Keratinocyte (primary cell): ENCODE results near the gene KCTD14. TPM values are rescaled to one million over a fixed set of nuclear protein-coding genes. Genes with fewer than 3 reads are reported as not detected.

Experiments
- DNase-seq: peaks from one replicate; pipeline ENCODE4 v3.0.0-alpha.2; 2011; ENCODE audit warnings: low read depth, missing footprints, low spot score
- FAIRE-seq: peaks from 2 replicates; lab custom pipeline; 2011; peaks lifted over from hg19 to GRCh38; lab: Jason Lieb, UNC
- H2AFZ ChIP-seq: 2 replicates; pipeline ENCODE4 v1.6.0; 2012; ENCODE audit warnings: low read length, control low read depth, inconsistent platforms; ENCODE audit not compliant: control insufficient read depth
- H3K27ac ChIP-seq: 2 replicates; pipeline ENCODE4 v1.5.1; 2011; ENCODE audit warnings: low read length; ENCODE audit not compliant: control insufficient read depth, insufficient read depth
- H3K27me3 ChIP-seq: 3 replicates; pipeline ENCODE4 v1.6.0; 2011; ENCODE audit warnings: low read length; ENCODE audit not compliant: control insufficient read depth, insufficient read depth; ENCODE audit errors: extremely low read depth
- H3K36me3 ChIP-seq, 2 experiments: 2 replicates in 1 of 2; 3 replicates in 1 of 2; pipeline ENCODE4 v1.5.1; 2011; ENCODE audit warnings: low read length in 2 of 2, mild to moderate bottlenecking in 1 of 2; ENCODE audit not compliant: control insufficient read depth in 2 of 2, insufficient read depth in 2 of 2; ENCODE audit errors: extremely low read depth in 1 of 2
- H3K4me1 ChIP-seq: 3 replicates; pipeline ENCODE4 v1.5.1; 2011; ENCODE audit warnings: low read length; ENCODE audit not compliant: control insufficient read depth, insufficient read depth; ENCODE audit errors: extremely low read depth
- H3K4me2 ChIP-seq: 3 replicates; pipeline ENCODE4 v1.6.0; 2011; ENCODE audit warnings: low read depth, low read length; ENCODE audit not compliant: control insufficient read depth, insufficient read depth; ENCODE audit errors: extremely low read depth
- H3K4me3 ChIP-seq, 3 experiments: fragments of 200-600 bp in 1 of 3; sonication (generic) in 1 of 3; 2 replicates in 2 of 3; 3 replicates in 1 of 3; pipeline ENCODE4 v1.5.1; 2011 to 2016; ENCODE audit warnings: low read length in 3 of 3, mild to moderate bottlenecking in 3 of 3, control low read depth in 2 of 3, inconsistent platforms in 1 of 3, low read depth in 1 of 3, mixed read lengths in 1 of 3, mixed run types in 1 of 3, moderate library complexity in 1 of 3; ENCODE audit not compliant: control insufficient read depth in 2 of 3, insufficient read depth in 2 of 3; ENCODE audit errors: extremely low read depth in 1 of 3
- H3K79me2 ChIP-seq: 2 replicates; pipeline ENCODE4 v1.6.0; 2012; ENCODE audit warnings: low read length; ENCODE audit not compliant: control insufficient read depth, insufficient read depth
- H3K9ac ChIP-seq: 3 replicates; pipeline ENCODE4 v1.6.0; 2011; ENCODE audit warnings: low read length; ENCODE audit not compliant: control insufficient read depth, insufficient read depth; ENCODE audit errors: extremely low read depth
- H3K9me1 ChIP-seq: 3 replicates; pipeline ENCODE4 v1.6.0; 2011; ENCODE audit warnings: low read length; ENCODE audit not compliant: control insufficient read depth, insufficient read depth; ENCODE audit errors: extremely low read depth
- H3K9me3 ChIP-seq: 2 replicates; pipeline ENCODE4 v1.5.1; 2012; ENCODE audit warnings: low read depth, low read length; ENCODE audit not compliant: control insufficient read depth
- H4K20me1 ChIP-seq: 3 replicates; pipeline ENCODE4 v1.6.0; 2011; ENCODE audit warnings: low read length; ENCODE audit not compliant: control insufficient read depth, insufficient read depth; ENCODE audit errors: extremely low read depth
- CTCF ChIP-seq, 3 experiments: IDR thresholded peaks in 1 of 3; conservative IDR thresholded peaks in 1 of 3; optimal IDR thresholded peaks in 1 of 3; 2 replicates in 2 of 3; 3 replicates in 1 of 3; pipeline versions ENCODE3 to v1.5.1; 2011; ENCODE audit warnings: low read length in 3 of 3, mild to moderate bottlenecking in 3 of 3, moderate library complexity in 2 of 3, control low read depth in 1 of 3, inconsistent platforms in 1 of 3; ENCODE audit not compliant: insufficient read depth in 2 of 3; ENCODE audit errors: extremely low read depth in 1 of 3
- EZH2 ChIP-seq: IDR thresholded peaks from one replicate; pipeline ENCODE4 v1.6.1; 2012; ENCODE audit warnings: inconsistent platforms, mild to moderate bottlenecking, low read length, moderate library complexity
- dilution Hi-C: fragments of 300-500 bp; cut with MboI; formaldehyde crosslinking; loops from one replicate; pipeline ENCODE4 v1.7.0; 2020; ENCODE audit warnings: low sequenced_read_pairs; ENCODE audit not compliant: extremely low pct_ligation_motif_present
- polyA plus RNA-seq, 5 experiments: library from polyadenylated mRNA; depleted of rRNA in 3 of 5; stranded (reverse) in 3 of 5; stranded (forward) in 1 of 5; unstranded in 1 of 5; fragments of >200 nt; gene quantifications; 1 replicate in 1 of 5; 2 replicates in 3 of 5; 3 replicates in 1 of 5; pipeline versions ENCODE4 v1.2.1 to v1.2.3, GENCODE V29; 2011 to 2012; ENCODE audit warnings: missing spikeins in 2 of 5, low read depth in 1 of 5, low replicate concordance in 1 of 5

KCTD14 gene
- polyA plus RNA-seq, 1 donor (not counting 4 experiments of a cell fraction or from before 2014, with no cell fraction given): 2.1 TPM

- H3K9me3 ChIP-seq: no peaks in the 10 kb centered on the region
- peaks cover 5% of the 10 kb centered on the region for H4K20me1 ChIP-seq
- dilution Hi-C loops: no loop called here
- peaks cover 10 to 14% of the 10 kb centered on the region in 2 experiments for H3K36me3 ChIP-seq
- H3K27me3 ChIP-seq: no peaks in the 10 kb centered on the region
- no peak overlapping the region for H3K4me3 ChIP-seq
- H3K4me1 ChIP-seq: no peaks in the 10 kb centered on the region
- no peak overlapping the region for H3K4me2 ChIP-seq
- no peak for TF ChIP-seq CTCF (optimal IDR thresholded peaks at IDR 0.05 in 1 of 3, IDR thresholded peaks at IDR 0.05 in 1 of 3, conservative IDR thresholded peaks at IDR 0.05 in 1 of 3; ENCODE audit: extremely low read depth in 1 of 3, insufficient read depth in 2 of 3, low read length in 3 of 3)
- no peak for TF ChIP-seq EZH2
- peaks cover 4% of the 10 kb centered on the region for H3K9me1 ChIP-seq
- H3K79me2 ChIP-seq: peaks cover 42% of the 10 kb centered on the region
- H3K27ac ChIP-seq: no peak overlapping the region
- DNase-seq (no peak), FAIRE-seq (no peak)
- no peak overlapping the region for H3K9ac ChIP-seq
- no peak overlapping the region for H2AFZ ChIP-seq
These were observed 48.6 kb upstream of the KCTD14 start for GRCh38 chr11:78071717-78072116.

DNA sequence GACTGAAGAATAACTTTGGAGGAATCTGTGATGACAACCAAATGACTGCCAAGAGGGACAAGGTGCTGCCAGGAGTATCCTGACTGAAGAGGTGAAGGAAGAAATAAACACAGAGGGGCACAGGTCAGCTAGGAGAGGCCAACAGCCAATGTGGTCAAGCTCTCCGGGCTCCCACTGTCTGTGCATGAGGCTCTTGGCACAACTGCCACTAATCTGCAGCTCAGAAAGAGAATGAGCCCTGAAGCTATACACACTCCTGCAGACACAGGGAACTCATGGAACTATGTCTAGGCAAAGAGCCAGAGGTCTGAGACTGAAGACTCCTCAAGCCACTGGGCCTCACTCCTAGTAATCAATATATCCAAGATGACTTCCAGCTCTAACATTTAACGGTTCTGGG lies 47.5 kb upstream of the KCTD14 start:
- Histone ChIP-seq H3K9ac (no peak overlapping the region), H3K79me2 (peaks cover 32% of the 10 kb centered on the region), H3K9me3 (no peaks in the 10 kb centered on the region), H4K20me1 (peaks cover 5% of the 10 kb centered on the region), H3K27me3 (no peaks in the 10 kb centered on the region), H3K27ac (no peak overlapping the region), H3K9me1 (no peaks in the 10 kb centered on the region), H3K4me1 (no peaks in the 10 kb centered on the region), H3K36me3 (peaks cover 10 to 14% of the 10 kb centered on the region in 2 experiments), H2AFZ (no peak overlapping the region), H3K4me2 (no peak overlapping the region), H3K4me3 (no peak overlapping the region)
- no peak for TF ChIP-seq EZH2
- TF ChIP-seq CTCF (optimal IDR thresholded peaks at IDR 0.05 in 1 of 3, IDR thresholded peaks at IDR 0.05 in 1 of 3, conservative IDR thresholded peaks at IDR 0.05 in 1 of 3; ENCODE audit: extremely low read depth in 1 of 3, insufficient read depth in 2 of 3, low read length in 3 of 3): no peak
- FAIRE-seq: no peak
- dilution Hi-C loops: no loop called here
- no peak for DNase-seq
